HCT116 (cell line): Measurements from ENCODE around the gene NAALADL2.

Experiments
- EZH2phosphoT487 ChIP-seq: fragments of 200-600 bp; IDR thresholded peaks from 2 replicates; pipeline ENCODE4 v1.6.1; 2018; ENCODE audit warnings: antibody characterized with exemption, borderline replicate concordance
- POLR2AphosphoS5 ChIP-seq: IDR thresholded peaks from 2 replicates; pipeline ENCODE4 v1.6.1; 2011; ENCODE audit warnings: mild to moderate bottlenecking, low read depth, low read length, moderate library complexity
- SIN3A ChIP-seq: IDR thresholded peaks from 2 replicates; pipeline ENCODE4 v1.6.1; 2012; ENCODE audit warnings: low read depth
- TCF7L2 ChIP-seq: IDR thresholded peaks from 2 replicates; pipeline ENCODE4 v1.7.0; 2011; ENCODE audit warnings: borderline replicate concordance, inconsistent platforms; ENCODE audit not compliant: insufficient read depth, insufficient read length; ENCODE audit errors: extremely low read depth
- TF ChIP-seq, protein P1 (sequence below): IDR thresholded peaks from 2 replicates; pipeline ENCODE4 v1.6.1; 2011; ENCODE audit warnings: mild to moderate bottlenecking, low read length, moderate library complexity; ENCODE audit not compliant: insufficient replicate concordance; ENCODE audit errors: extremely low read depth
- TF ChIP-seq, protein P2 (sequence below), 3 experiments: fragments of 200-600 bp in 1 of 3; sonication (generic) in 1 of 3; IDR thresholded peaks in 2 of 3; conservative IDR thresholded peaks in 1 of 3; 2 replicates each; pipeline ENCODE4 v1.5.1; 2012 to 2017; ENCODE audit warnings: low read depth in 2 of 3, low read length in 2 of 3, antibody characterized with exemption in 1 of 3, borderline replicate concordance in 1 of 3, control low read depth in 1 of 3, mild to moderate bottlenecking in 1 of 3, mixed read lengths in 1 of 3, mixed run types in 1 of 3, moderate library complexity in 1 of 3; ENCODE audit not compliant: insufficient read depth in 1 of 3

DNA sequence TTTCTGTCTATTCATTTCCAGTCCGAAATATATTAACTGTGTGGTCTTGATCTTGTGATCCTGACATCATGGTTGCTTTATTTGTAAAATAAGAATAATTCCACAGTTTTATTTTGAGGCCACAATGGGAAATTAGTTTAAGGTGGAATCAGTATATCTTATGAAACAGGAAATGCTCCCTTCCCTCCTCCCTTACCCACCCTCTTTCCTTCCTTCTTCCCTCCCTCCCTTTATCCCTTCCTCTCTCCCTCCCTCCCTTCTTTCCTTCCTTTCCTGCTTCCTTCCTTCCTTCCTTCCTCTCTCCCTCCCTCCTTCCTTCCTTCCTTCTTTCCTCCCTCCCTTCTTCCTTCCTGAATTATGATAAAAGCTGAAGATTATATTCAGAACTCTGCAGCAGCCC lies 452.3 kb downstream of the NAALADL2 start:
- no peak for TF ChIP-seq POLR2AphosphoS5
- TF ChIP-seq, protein P1, sequence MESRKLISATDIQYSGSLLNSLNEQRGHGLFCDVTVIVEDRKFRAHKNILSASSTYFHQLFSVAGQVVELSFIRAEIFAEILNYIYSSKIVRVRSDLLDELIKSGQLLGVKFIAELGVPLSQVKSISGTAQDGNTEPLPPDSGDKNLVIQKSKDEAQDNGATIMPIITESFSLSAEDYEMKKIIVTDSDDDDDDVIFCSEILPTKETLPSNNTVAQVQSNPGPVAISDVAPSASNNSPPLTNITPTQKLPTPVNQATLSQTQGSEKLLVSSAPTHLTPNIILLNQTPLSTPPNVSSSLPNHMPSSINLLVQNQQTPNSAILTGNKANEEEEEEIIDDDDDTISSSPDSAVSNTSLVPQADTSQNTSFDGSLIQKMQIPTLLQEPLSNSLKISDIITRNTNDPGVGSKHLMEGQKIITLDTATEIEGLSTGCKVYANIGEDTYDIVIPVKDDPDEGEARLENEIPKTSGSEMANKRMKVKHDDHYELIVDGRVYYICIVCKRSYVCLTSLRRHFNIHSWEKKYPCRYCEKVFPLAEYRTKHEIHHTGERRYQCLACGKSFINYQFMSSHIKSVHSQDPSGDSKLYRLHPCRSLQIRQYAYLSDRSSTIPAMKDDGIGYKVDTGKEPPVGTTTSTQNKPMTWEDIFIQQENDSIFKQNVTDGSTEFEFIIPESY = no peak
- TF ChIP-seq, protein P2, sequence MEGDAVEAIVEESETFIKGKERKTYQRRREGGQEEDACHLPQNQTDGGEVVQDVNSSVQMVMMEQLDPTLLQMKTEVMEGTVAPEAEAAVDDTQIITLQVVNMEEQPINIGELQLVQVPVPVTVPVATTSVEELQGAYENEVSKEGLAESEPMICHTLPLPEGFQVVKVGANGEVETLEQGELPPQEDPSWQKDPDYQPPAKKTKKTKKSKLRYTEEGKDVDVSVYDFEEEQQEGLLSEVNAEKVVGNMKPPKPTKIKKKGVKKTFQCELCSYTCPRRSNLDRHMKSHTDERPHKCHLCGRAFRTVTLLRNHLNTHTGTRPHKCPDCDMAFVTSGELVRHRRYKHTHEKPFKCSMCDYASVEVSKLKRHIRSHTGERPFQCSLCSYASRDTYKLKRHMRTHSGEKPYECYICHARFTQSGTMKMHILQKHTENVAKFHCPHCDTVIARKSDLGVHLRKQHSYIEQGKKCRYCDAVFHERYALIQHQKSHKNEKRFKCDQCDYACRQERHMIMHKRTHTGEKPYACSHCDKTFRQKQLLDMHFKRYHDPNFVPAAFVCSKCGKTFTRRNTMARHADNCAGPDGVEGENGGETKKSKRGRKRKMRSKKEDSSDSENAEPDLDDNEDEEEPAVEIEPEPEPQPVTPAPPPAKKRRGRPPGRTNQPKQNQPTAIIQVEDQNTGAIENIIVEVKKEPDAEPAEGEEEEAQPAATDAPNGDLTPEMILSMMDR (IDR thresholded peaks at IDR 0.05 in 2 of 3, conservative IDR thresholded peaks at IDR 0.05 in 1 of 3; ENCODE audit: borderline replicate concordance in 1 of 3, insufficient read depth in 1 of 3, low read depth in 2 of 3, low read length in 2 of 3) = no peak
- TF ChIP-seq EZH2phosphoT487 = no peak
- TF ChIP-seq TCF7L2 = no peak
- no peak for TF ChIP-seq SIN3A
